B cell (primary cell): ENCODE results near the gene DEFB119.

Experiments
- EZH2 ChIP-seq: IDR thresholded peaks from 2 replicates; pipeline ENCODE4 v1.6.1; 2012; ENCODE audit warnings: borderline replicate concordance, low read depth, mild to moderate bottlenecking, moderate library complexity, low read length; ENCODE audit not compliant: insufficient read depth, poor library complexity, severe bottlenecking
- TF ChIP-seq, protein P1 (sequence below): fragments of 200-600 bp; IDR thresholded peaks from one replicate; pipeline ENCODE4 v1.8.0; 2022; ENCODE audit warnings: antibody characterized with exemption, mild to moderate bottlenecking

DNA sequence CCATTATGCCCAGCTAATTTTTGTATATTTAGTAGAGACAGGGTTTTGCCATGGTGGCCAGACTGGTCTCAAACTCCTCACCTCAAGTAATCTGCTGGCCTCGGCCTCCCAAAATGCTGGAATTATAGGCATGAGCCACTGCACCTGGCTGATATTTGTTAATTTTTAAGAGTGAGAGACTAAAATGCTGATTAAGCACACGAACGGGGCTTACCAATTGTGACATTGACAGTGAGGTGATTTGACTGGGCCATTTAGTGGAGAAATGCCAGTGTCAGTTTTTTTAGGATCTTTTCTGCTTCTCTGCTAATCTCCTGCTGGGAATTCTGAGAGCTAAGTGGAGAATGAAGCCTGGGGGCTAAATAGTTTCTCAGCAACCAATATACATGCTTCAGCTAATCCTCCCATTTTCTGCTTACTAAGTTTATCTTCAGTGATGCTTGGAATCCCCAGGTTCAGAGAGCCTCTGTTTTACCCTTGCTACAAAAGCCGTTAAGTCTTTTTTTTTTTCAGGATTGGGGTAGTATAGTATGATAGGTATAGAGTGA is 40.3 kb upstream of the DEFB119 start:
- TF ChIP-seq, protein P1, sequence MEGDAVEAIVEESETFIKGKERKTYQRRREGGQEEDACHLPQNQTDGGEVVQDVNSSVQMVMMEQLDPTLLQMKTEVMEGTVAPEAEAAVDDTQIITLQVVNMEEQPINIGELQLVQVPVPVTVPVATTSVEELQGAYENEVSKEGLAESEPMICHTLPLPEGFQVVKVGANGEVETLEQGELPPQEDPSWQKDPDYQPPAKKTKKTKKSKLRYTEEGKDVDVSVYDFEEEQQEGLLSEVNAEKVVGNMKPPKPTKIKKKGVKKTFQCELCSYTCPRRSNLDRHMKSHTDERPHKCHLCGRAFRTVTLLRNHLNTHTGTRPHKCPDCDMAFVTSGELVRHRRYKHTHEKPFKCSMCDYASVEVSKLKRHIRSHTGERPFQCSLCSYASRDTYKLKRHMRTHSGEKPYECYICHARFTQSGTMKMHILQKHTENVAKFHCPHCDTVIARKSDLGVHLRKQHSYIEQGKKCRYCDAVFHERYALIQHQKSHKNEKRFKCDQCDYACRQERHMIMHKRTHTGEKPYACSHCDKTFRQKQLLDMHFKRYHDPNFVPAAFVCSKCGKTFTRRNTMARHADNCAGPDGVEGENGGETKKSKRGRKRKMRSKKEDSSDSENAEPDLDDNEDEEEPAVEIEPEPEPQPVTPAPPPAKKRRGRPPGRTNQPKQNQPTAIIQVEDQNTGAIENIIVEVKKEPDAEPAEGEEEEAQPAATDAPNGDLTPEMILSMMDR: no peak
- no peak for TF ChIP-seq EZH2
